ENCODE measurements around the gene DVL1. TPM values are rescaled to one million over a fixed set of nuclear protein-coding genes. Genes with fewer than 3 reads are reported as not detected.

Gene DVL1
- total RNA-seq, 3 donors from 2014 or later (not counting 1 experiment from before 2014, with no cell fraction given) = 33.8 to 41.9 (median 35.6) TPM

GRCh38 chr1:1291023-1291528 lies 58.1 kb downstream of the DVL1 start:
- Mint-ChIP-seq H3K4me1 (peaks cover 0 to 5% of the 10 kb centered on the region in 2 donors), H3K9me3 (no peaks in the 10 kb centered on the region), H3K4me3 (no peak overlapping the region), H3K27me3 (ENCODE audit: low read depth in 2 of 2) (peaks cover 0 to 3% of the 10 kb centered on the region in 2 donors), H3K36me3 (no peaks in the 10 kb centered on the region), H3K27ac (no peak overlapping the region)
- intact Hi-C loops (cut with micrococcal nuclease) = loop anchor here (2.0 to 5.0 kb wide), 2 partner anchors 168 to 309 kb away; partner anchors contain the start of gene PERM1
- TF ChIP-seq CTCF (IDR thresholded peaks at IDR 0.05) = no peak
- no peak overlapping the region for H3K27ac ChIP-seq (ENCODE audit: low read length)
- no peaks in the 10 kb centered on the region for H3K4me1 ChIP-seq (ENCODE audit: control insufficient read depth, insufficient read depth, low read length)
- no peak for ATAC-seq
- 87% methylated on average over 28 of the region's 28 CpGs for WGBS (ENCODE audit: insufficient coverage)
- no peak for DNase-seq
- H3K9me3 ChIP-seq (ENCODE audit: control insufficient read depth, insufficient read depth, low read length) = no peaks in the 10 kb centered on the region
- H3K27me3 ChIP-seq (ENCODE audit: control insufficient read depth, insufficient read depth, low read length) = no peaks in the 10 kb centered on the region
- H3K4me3 ChIP-seq (ENCODE audit: low read length) = no peak overlapping the region
- H3K36me3 ChIP-seq (ENCODE audit: control insufficient read depth, insufficient read depth, low read length) = no peaks in the 10 kb centered on the region

GRCh38 chr1:1290238-1290731 lies 58.9 kb downstream of the DVL1 start:
- Mint-ChIP-seq H3K4me3 (no peak overlapping the region), H3K36me3 (no peaks in the 10 kb centered on the region), H3K27me3 (ENCODE audit: low read depth in 2 of 2) (peaks cover 0 to 3% of the 10 kb centered on the region in 2 donors), H3K4me1 (peaks cover 0 to 5% of the 10 kb centered on the region in 2 donors), H3K9me3 (no peaks in the 10 kb centered on the region), H3K27ac (peak overlapping the region in 1 of 2 donors; percentile 24)
- no peaks in the 10 kb centered on the region for H3K9me3 ChIP-seq (ENCODE audit: control insufficient read depth, insufficient read depth, low read length)
- H3K4me1 ChIP-seq (ENCODE audit: control insufficient read depth, insufficient read depth, low read length) = no peaks in the 10 kb centered on the region
- WGBS (ENCODE audit: insufficient coverage) = 68% methylated on average over 14 of the region's 15 CpGs
- ATAC-seq (peak; percentile 41 to 92 (median 70)), DNase-seq (peak; percentile 68 to 75)
- intact Hi-C loops (cut with micrococcal nuclease) = loop anchor here (2.0 to 5.0 kb wide), 2 partner anchors 167 to 308 kb away; partner anchors contain the start of gene PERM1
- TF ChIP-seq CTCF (IDR thresholded peaks at IDR 0.05) = peak; percentile 54
- H3K27me3 ChIP-seq (ENCODE audit: control insufficient read depth, insufficient read depth, low read length) = no peaks in the 10 kb centered on the region
- H3K4me3 ChIP-seq (ENCODE audit: low read length) = no peak overlapping the region
- H3K36me3 ChIP-seq (ENCODE audit: control insufficient read depth, insufficient read depth, low read length) = no peaks in the 10 kb centered on the region
- H3K27ac ChIP-seq (ENCODE audit: low read length) = no peak overlapping the region

- Mint-ChIP-seq H3K27ac (no peak overlapping the region), H3K9me3 (no peaks in the 10 kb centered on the region), H3K4me3 (no peak overlapping the region), H3K36me3 (no peaks in the 10 kb centered on the region), H3K27me3 (ENCODE audit: low read depth in 2 of 2) (peaks cover 0 to 3% of the 10 kb centered on the region in 2 donors), H3K4me1 (peaks cover 0 to 5% of the 10 kb centered on the region in 2 donors)
- no peak for ATAC-seq
- WGBS (ENCODE audit: insufficient coverage) = 93% methylated on average over 45 of the region's 46 CpGs
- Histone ChIP-seq H3K27ac (ENCODE audit: low read length) (no peak overlapping the region), H3K36me3 (ENCODE audit: control insufficient read depth, insufficient read depth, low read length) (no peaks in the 10 kb centered on the region), H3K4me1 (ENCODE audit: control insufficient read depth, insufficient read depth, low read length) (peaks cover 3% of the 10 kb centered on the region), H3K9me3 (ENCODE audit: control insufficient read depth, insufficient read depth, low read length) (no peaks in the 10 kb centered on the region), H3K27me3 (ENCODE audit: control insufficient read depth, insufficient read depth, low read length) (no peaks in the 10 kb centered on the region), H3K4me3 (ENCODE audit: low read length) (no peak overlapping the region)
- DNase-seq = no peak
- no peak for TF ChIP-seq CTCF (IDR thresholded peaks at IDR 0.05)
- intact Hi-C loops (cut with micrococcal nuclease) = no loop called here
These were observed 61.7 kb downstream of the DVL1 start for GRCh38 chr1:1287288-1288110.

Measured in natural killer cell (primary cell).